T47D (cell line): ENCODE data around the gene FYCO1.

ENCODE experiments used
- DNase-seq, 2 experiments: peaks; one replicate each; pipeline versions ENCODE4 v3.0.0 to v3.0.0-alpha.2; 2011 to 2012; ENCODE audit warnings: low read depth in 1 of 2, low spot score in 1 of 2
- JUND ChIP-seq: IDR thresholded peaks from 2 replicates; pipeline ENCODE4 v1.6.1; 2012; ENCODE audit warnings: low read depth
- in situ Hi-C: cut with HindIII; loops from 2 replicates; pipeline ENCODE4 v1.10.0; 2016; ENCODE audit warnings: low sequenced_read_pairs, low pct_unique_long_range_greater_than_20kb

FYCO1 gene

GRCh38 chr3:45974686-45975085 is 20.9 kb downstream of the FYCO1 start:
- no peak for TF ChIP-seq JUND
- DNase-seq, result peak in 1 of 2 experiments; percentile 44
- in situ Hi-C loops, result no loop called here

DNA sequence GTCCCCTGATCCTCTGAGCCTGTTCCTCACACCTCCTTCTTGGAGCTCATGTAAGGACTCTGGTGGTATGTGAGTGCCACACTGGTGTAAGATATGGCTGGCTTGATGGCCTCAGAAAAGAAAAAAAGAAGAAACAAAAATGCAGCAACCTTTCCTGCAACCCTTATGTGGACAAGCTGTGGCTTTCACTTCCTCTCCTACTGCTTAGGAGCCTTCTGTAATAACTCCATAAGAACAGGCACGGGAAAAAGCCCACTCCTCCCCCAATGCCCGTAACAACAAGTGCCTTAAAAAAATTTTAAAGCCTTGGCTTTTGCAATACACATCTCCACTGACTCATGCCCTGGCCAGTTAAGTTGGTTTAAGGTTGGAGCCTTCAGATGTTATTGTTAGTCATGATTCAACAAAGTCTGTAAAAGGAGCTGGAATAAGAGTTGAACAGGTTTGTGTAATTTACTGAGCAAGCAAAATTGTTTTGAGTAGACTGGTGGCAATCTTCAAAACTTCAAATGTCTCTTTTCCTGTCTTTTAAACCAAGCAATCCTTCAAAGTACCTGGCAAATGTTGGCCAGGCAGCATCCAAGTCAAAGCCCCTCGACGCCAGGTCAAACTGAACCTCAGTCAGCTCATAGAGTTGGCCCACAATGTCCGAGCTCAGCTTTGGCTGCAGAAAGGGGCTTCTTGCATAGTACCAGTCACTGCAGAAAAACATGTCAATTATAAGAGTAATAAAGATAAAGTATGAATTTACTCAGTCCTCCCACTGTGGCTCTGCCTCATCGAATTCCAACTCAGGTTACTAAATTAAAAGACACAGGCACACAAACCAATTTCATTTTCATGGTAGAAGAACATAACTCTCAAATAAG is 22.9 kb downstream of the FYCO1 start:
- no peak for DNase-seq
- no peak for TF ChIP-seq JUND
- in situ Hi-C loops, result no loop called here

GRCh38 chr3:45969953-45970352 is 25.7 kb downstream of the FYCO1 start:
- in situ Hi-C loops, result no loop called here
- no peak for DNase-seq
- no peak for TF ChIP-seq JUND

- no peak for DNase-seq
- TF ChIP-seq JUND, result no peak
- in situ Hi-C loops, result no loop called here
Measured at GRCh38 chr3:45969116-45969515, 26.5 kb downstream of the FYCO1 start.

DNA sequence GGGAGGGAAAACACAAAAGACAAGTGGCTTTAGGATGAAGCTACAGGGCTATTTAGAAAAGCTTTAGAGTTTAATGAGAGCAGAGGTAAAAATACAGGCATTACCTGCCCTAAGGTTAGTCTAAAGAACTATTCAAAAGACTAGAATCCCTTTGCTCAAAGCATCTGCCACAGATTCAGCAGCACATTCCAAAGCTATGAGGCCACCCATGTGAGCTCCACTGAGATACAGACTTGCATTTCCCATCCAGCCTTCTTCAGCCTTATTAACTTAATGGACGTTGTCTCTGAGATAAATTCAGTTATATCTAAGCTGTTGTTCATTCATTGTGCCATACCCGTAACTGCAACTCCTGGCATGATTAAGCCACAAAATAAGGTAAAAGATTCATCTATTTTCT is 26.9 kb downstream of the FYCO1 start:
- TF ChIP-seq JUND, result no peak
- in situ Hi-C loops, result no loop called here
- peak; percentile 23 to 45 for DNase-seq

- peak in 1 of 2 experiments; percentile 62 for DNase-seq
- in situ Hi-C loops, result no loop called here
- TF ChIP-seq JUND, result no peak
Measured at GRCh38 chr3:45968149-45968548, 27.5 kb downstream of the FYCO1 start.

- DNase-seq, result no peak
- no peak for TF ChIP-seq JUND
- in situ Hi-C loops, result no loop called here
Measured at GRCh38 chr3:45967724-45968123, 27.9 kb downstream of the FYCO1 start.

DNA sequence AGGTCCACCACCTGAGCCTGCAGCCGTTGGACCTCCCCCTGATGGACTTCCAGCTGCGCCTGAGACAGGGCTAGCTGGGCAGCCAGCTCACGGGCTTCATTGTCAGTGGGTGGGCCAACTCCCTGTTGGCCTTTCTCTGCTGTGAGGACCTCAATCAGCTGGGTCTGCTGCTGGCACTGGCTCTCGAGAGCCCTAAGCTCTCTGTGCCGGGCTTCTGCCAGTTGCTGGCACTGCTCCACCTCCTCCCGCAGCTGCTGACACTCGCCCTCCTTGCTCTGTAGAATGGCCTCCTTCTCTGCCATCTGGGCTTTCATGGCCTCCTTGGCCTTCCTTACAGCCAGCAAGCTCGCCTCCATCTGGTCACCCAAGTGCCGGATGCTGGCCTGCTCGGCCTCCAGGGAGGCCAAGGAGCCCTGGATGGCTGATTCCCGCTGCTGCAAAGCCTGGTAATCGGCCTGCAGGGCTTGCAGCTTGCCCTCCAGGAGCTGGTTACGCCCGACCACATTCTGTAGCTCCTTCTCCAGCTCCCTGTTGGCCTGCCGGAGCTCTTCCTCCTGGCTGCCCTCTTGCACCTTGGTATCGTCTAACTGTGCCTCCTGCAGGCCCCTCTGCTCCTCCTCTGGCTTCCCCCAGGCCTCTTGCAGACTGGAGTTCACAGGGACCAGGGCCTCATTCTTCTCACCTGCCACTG is 28.5 kb downstream of the FYCO1 start:
- in situ Hi-C loops, result no loop called here
- TF ChIP-seq JUND, result no peak
- no peak for DNase-seq

DNA sequence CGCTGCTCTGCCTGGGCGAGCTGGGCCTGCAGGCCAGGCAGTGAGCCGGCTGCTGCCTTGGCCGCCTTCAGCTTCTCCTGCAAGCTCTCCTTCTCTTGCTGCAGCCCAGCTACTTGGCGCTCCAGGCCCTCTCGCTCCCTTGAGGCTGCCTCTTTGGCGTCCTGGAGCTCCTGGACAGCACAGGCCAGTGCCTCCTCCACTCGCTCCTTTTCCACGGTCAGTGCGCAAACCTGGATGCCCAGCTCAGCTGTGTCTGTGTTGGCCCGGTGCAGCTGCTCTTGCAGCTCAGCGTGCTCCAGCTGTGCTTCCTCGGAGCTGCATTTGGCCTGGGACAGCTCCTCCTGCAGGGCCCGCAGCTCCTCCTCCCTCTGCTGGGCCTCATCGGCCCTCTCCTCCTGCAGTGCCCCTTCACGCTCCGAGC is 29.2 kb downstream of the FYCO1 start:
- TF ChIP-seq JUND, result no peak
- in situ Hi-C loops, result no loop called here
- no peak for DNase-seq

GRCh38 chr3:45965653-45966052 is 30.0 kb downstream of the FYCO1 start:
- TF ChIP-seq JUND, result no peak
- DNase-seq, result no peak
- in situ Hi-C loops, result no loop called here

- no peak for DNase-seq
- TF ChIP-seq JUND, result no peak
- in situ Hi-C loops, result no loop called here
Measured at GRCh38 chr3:45965253-45965652, 30.4 kb downstream of the FYCO1 start.

DNA sequence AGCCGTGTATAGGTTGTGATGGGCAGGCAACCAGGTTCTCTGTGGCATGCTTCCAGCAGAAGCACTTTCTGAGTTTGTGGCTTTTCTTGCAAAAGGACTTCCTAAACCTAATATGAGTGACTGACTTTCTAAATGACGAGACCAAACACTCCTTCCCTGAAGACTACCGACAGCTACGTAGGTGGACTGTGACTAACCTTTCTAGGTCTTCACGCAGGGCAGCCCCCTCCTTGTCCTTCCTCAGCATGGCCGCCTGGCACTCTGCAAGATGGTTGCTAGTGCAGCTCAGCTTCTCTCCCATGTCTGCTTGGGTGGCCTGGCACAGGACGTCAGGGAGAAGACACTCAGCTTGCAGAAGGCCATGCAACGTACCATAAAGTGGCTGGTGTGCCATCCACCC is 31.5 kb downstream of the FYCO1 start:
- DNase-seq, result no peak
- TF ChIP-seq JUND, result no peak

GRCh38 chr3:45962033-45962432 is 33.6 kb downstream of the FYCO1 start:
- in situ Hi-C loops, result no loop called here
- no peak for DNase-seq
- no peak for TF ChIP-seq JUND

More for the DNA sequence above, 31.5 kb downstream of the FYCO1 start:
- in situ Hi-C loops, result no loop called here
